GM12873 (cell line): ENCODE measurements around the gene ANKRD10.

Experiments used
- TF ChIP-seq, protein P1 (sequence below): IDR thresholded peaks from 2 replicates; pipeline ENCODE4 v1.5.1; 2012; ENCODE audit warnings: low read depth, mild to moderate bottlenecking, moderate library complexity, low read length, control low read depth; ENCODE audit not compliant: insufficient read depth; ENCODE audit errors: missing control alignments

Gene ANKRD10

DNA sequence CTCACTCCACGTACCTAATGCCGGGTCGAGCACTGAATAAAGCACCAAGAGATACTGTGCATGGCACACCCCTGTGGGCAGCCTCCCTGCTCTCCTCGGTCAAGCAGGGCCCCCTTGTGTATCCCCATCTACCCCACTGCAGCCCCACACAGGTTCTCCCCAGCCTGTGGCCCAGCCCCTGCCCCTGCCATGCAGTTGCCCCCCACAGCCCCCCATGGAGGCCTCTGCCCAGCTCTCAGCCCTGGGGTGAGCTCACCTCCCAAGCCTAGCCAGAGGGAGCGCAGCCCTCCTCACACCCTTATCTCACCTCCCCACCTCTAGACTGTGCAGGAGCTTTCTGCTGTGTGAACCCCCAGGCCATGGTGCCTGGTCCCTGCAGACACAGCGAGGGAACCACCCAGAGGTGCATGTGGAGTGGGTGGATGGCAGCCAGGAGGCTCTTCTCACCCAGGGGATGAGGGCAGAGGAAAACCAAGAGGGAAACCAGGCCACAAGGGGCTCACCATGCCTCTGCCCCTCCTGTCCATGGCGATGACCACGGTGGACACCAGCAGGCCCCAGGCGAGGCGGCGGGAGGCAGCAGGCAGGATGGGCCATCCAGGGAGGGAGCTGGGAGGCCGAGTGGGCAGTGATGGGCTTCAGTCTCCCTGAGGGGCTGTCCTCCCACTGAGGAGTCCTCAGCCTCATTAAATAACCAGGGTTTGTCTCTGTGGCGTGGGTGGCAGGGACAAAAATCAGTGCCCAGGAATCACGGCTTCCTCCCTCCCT, 83.2 kb downstream of the ANKRD10 start:
- TF ChIP-seq, protein P1, sequence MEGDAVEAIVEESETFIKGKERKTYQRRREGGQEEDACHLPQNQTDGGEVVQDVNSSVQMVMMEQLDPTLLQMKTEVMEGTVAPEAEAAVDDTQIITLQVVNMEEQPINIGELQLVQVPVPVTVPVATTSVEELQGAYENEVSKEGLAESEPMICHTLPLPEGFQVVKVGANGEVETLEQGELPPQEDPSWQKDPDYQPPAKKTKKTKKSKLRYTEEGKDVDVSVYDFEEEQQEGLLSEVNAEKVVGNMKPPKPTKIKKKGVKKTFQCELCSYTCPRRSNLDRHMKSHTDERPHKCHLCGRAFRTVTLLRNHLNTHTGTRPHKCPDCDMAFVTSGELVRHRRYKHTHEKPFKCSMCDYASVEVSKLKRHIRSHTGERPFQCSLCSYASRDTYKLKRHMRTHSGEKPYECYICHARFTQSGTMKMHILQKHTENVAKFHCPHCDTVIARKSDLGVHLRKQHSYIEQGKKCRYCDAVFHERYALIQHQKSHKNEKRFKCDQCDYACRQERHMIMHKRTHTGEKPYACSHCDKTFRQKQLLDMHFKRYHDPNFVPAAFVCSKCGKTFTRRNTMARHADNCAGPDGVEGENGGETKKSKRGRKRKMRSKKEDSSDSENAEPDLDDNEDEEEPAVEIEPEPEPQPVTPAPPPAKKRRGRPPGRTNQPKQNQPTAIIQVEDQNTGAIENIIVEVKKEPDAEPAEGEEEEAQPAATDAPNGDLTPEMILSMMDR = no peak

DNA sequence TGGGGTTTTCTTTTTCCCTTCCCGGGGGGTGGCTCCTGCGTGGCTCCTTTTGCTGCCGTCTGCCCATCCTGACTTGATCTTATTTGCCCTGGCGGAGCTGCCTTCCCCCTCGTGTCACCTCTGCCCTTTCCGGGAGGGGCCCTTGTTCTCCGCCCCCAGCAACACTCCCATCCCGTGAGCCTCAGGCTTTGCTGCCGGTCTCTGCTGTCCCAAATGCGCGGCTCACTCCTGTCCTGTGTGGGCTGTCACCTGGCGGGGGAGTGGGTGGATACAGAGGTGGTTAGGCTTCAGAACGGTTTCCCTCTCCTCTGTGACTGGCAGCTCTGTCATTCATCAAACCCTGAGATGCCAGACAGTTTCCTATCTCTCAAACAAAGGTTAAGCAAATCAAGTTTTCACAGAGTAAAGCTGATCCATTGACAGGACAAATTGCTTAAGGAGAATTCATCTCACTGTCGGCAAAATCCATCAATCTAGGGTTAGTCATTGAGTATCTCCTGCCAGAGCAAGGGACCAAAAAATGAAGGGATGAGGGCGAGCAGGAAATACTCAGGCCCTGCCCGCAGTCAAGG, 84.0 kb downstream of the ANKRD10 start:
- TF ChIP-seq, protein P1 = no peak

DNA sequence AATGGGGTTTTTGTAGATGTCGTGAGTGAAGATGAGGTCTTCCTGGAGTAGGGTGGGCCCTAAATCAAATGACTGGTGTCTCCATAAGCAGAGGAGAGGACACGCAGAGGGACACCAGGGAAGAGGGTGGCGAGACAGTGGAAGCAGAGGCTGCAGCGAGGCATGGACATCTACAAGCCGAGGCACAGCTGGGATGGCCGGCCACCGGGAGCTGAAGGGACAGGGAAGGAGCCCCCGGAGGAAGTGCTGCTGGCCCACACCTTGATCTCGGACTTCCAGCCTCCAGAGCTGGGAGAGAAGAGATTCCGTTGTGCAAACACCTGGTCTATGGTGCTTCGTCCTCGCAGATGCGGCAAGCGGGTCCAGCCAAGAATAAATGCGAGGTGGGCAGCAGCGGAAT, 84.5 kb downstream of the ANKRD10 start:
- TF ChIP-seq, protein P1 = no peak

DNA sequence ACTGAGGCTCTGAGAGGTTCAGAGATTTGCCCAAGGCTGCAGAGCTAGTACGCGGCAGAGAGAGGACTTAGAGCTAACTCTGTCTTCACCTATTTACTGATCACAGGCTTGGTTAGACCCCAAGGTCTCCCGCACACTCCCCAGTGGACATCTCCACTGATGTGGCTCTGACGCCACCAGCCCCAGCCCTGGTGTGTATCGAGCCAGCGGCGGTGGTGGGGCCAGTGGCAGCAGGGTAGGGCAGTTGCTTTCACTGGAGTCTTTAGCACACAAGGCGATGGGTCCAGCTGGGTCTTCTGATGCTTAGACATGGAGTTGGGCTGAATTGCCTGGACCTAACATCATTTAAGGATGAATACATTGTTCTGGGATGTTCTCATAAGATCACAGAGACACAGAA, 85.4 kb downstream of the ANKRD10 start:
- TF ChIP-seq, protein P1 = no peak

DNA sequence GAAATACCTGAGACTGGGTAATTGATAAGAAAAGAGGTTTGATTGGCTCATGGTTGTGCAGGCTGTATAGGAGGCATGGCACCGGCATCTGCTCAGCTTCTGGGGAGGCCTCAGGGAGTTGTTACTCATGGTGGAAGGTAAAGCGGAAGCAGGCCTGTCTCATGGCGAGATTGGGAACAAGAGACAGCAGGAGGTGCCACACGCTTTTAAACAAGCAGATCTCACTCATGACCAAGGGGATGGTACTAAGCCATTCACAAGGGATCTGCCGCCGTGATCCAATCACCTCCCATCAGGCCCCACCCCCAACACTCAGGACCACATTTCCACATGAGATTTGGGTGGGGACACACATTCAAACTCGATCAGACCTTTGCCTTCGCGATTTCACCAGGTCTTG, 86.2 kb downstream of the ANKRD10 start:
- TF ChIP-seq, protein P1 = no peak
